COLO829 (cell line): Measurements from ENCODE around the gene FRMPD4.
"Not testable (repeated sequence)": the region's sequence is repeated elsewhere in the genome, so short reads cannot be mapped to it uniquely, and the experiment has no call there.

Experiments used
- DNase-seq: peaks from one replicate; pipeline ENCODE4 v3.0.0; 2012; ENCODE audit warnings: low spot score

The FRMPD4 gene

DNA sequence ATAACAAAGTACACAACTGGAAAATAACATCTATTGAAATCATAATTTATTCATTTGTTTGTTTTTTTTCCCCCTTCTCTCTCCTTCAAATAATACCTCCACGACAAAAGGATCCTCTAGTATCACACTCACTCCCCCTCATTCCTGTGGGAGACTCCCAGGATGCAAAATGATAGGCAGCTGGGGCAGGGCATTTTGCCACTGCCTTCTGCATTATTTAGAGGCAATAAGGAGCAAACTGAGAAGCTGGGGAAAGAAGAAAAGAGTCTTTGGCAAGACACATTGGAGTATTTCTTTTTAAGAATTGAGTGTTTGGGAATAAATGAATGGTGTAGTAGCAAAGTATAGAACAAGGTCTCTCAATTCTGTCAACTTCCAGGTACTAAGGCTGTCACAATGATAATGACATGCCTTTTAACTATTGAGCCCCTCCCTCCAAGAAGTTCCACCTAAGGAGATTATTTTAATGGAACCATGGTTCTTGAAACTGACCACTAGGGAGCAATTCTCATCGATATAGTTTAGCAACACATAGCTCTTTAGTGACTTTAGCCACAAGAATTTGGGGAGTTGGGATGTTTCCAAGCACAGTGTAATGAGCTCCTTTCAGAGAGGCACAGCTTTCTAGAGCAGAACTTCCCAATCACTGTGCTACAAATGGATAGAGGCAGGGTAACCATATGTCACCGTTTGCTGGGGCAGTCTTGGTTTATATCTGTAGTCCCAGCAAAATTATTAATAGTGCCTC is 303.3 kb downstream of the FRMPD4 start:
- no peak for DNase-seq

- no peak for DNase-seq
Measured at GRCh38 chrX:12443534-12444098, 305.3 kb downstream of the FRMPD4 start.

GRCh38 chrX:12446342-12447075 is 308.2 kb downstream of the FRMPD4 start:
- no peak for DNase-seq

GRCh38 chrX:12447448-12448064 is 309.3 kb downstream of the FRMPD4 start:
- DNase-seq: no peak

- DNase-seq: no peak
Measured at GRCh38 chrX:12452268-12452667, 314.0 kb downstream of the FRMPD4 start.

GRCh38 chrX:12460929-12461328 is 322.7 kb downstream of the FRMPD4 start:
- no peak for DNase-seq

- DNase-seq: no peak
Measured at GRCh38 chrX:12463052-12463451, 324.8 kb downstream of the FRMPD4 start.

DNA sequence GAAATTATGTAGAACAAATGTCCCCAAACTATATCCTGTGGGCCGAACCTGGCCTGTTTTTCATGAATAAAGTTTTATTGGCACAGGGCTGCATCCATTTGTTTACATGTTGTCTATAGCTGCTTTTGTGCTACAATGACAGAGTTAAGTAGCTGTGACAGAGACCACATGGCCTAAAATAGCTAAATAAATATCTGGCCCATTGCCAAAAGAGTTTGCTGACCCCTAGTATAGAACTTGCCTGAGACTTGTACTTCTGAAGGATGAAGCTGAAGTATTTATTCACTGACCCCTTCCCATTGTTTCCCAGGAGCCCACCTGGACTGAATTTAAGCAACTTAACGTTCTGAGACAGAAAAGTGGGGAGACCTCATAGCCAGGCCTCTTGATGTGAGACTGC is 325.6 kb downstream of the FRMPD4 start:
- no peak for DNase-seq

- no peak for DNase-seq
Measured at GRCh38 chrX:12467321-12467720, 329.0 kb downstream of the FRMPD4 start.

GRCh38 chrX:12469296-12469695 is 331.0 kb downstream of the FRMPD4 start:
- DNase-seq: no peak

GRCh38 chrX:12471061-12471460 is 332.8 kb downstream of the FRMPD4 start:
- no peak for DNase-seq

GRCh38 chrX:12480956-12481355 is 342.7 kb downstream of the FRMPD4 start:
- DNase-seq: no peak

DNA sequence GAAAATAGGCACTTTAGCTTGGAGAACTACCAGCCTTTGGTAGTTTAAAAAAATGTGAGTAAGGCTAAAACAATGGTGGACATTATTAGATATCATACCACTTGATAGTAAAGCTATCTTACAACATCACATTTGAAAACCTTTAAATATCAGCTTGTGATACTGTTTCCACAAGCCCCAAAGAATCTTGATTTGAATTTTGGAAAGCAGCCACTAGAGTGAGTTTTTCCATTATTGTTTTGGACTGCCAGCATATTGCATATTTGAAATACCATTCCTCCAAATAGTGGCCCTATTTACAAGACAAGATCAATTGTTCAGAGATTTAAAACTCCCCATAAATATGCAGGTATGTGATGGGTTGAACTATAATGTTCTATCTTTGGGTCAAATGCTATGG is 349.9 kb downstream of the FRMPD4 start:
- peak; percentile 5 for DNase-seq

DNA sequence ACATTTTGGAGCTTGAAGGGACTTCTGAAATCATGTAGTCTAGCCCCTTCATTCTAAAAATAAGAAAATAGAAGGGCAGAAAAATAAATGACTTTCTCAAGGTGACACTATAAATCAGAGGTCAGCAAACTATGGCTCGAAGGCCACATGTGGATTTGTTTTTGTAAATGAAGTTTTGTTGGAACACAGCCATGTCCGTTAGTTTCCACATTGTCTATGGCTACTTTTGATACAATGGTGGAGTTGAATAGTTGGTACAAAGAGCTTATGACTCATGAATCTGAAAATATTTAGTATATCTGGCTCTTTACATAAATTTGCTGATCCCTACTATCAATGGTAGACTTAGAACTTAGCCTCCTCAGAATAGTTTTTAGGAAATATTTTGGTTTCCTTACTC is 350.5 kb downstream of the FRMPD4 start:
- DNase-seq: peak; percentile 7

GRCh38 chrX:12489341-12489740 is 351.1 kb downstream of the FRMPD4 start:
- DNase-seq: no peak

GRCh38 chrX:12494400-12495138 is 356.3 kb downstream of the FRMPD4 start:
- no peak for DNase-seq

GRCh38 chrX:12496343-12496742 is 358.1 kb downstream of the FRMPD4 start:
- no peak for DNase-seq

DNA sequence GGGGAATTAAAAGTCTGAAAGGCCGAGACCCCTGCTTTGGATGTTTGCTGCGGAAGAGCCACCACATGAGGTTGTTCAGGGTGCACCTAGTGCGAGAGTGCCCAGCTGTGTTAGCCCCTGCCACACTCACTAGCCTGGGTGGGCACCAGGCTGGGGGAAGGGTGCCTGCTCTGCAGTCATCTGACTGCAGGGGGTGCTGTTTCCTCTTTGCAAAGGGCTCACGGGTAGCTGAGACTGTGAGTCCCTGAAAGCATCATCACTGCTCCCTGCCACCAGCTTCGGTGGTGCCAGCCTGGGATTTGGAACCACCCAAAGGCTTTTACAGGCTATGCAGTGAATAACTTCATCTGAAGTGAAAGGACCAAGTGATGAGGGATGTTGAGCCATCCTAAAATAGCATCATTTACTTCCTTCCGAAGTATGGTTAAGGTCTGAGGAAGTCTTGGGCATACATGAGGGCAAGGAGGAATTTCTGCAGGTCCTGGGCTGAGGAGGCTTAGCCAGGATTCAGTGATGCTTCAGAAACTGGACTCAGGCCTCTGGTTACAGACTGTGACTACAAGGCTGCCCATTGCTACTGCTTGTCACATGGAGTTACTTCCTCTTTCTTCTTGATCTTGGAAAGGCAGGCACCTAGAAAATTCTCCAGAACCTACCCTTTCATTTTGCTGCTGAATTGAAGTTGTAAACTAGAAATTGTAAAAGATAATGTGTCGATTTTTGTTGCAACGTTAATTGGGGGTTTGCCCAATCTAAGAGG is 359.7 kb downstream of the FRMPD4 start:
- DNase-seq: peak; percentile 28

DNA sequence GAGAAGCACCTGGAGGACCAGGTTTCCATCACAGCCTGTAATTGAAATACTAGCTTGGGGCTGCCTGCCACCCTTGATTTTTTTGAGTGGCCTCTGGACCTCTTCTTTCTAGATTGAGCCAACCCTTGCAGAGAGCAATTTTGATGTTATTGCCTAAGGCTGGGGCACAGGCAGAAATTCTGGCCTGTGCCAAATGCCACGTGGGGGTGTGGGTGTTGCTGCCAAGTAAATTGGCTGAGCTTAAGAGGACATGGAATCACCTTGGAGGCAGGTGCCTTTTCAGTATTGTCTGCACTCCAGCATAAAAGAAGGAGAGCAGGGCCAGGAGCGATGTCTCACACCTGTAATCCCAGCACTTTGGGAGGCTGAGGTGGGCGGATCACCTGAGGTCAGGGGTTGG is 366.9 kb downstream of the FRMPD4 start:
- DNase-seq: no peak

GRCh38 chrX:12515384-12515783 is 377.1 kb downstream of the FRMPD4 start:
- not testable (repeated sequence) for DNase-seq

DNA sequence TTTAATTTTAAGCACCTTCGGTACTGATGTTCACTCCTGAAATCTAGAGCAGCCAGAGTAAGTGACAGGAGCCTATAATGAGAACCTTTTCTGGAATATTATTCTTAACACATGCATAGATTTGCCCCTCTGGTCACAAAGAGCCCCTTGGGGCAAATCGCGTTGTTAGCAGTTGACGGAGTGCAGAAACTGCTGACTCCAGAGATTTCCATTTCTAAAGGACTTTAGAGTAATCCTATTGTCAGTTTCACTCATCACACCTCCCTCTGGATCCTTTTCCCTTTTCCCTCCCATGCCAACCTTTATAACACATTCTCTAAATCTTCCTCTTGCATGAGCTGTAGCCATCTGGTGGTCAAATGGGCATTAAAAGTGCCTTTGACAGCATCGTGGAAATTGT is 388.0 kb downstream of the FRMPD4 start:
- no peak for DNase-seq
